PC-3 (cell line): Measurements from ENCODE around the gene ECEL1. TPM values are rescaled to one million over a fixed set of nuclear protein-coding genes. Genes with fewer than 3 reads are reported as not detected.

Experiments used
- ATAC-seq: fragments of 200-7000 bp; cut with Tn5 transposase; 2 replicates; pipeline ENCODE4 v1.9.1; 2020; ENCODE audit warnings: mild to moderate bottlenecking, moderate library complexity
- BruUV-seq: library from RNA; stranded (reverse); fragments of 400-500 nt; replicated peaks from 2 replicates; lab custom pipeline; 2021; lab: Mats Ljungman, UMichigan
- CTCF ChIA-PET: fragments of 300-600 bp; sonication (Branson Sonifier 250); formaldehyde crosslinking; loops from one replicate; lab custom pipeline; 2022; ENCODE audit warnings: antibody characterized with exemption; lab: Charles Lee
- POLR2A ChIA-PET: fragments of 300-600 bp; sonication (Branson Sonifier 250); formaldehyde crosslinking; loops from one replicate; lab custom pipeline; 2022; ENCODE audit warnings: antibody characterized with exemption; ENCODE audit not compliant: unreplicated experiment; lab: Charles Lee
- DNase-seq: peaks from one replicate; pipeline ENCODE4 v3.0.0-alpha.2; 2015
- H2AFZ ChIP-seq: fragments of 300-600 bp; sonication (generic); 2 replicates; pipeline ENCODE4 v1.6.0; 2016; ENCODE audit warnings: antibody characterized with exemption, low read length
- H3F3A ChIP-seq: fragments of 300-600 bp; sonication (generic); one replicate; pipeline ENCODE4 v1.6.0; 2017; ENCODE audit warnings: antibody characterized with exemption, low read length, control low read depth, mild to moderate bottlenecking; ENCODE audit not compliant: unreplicated experiment
- H3K27ac ChIP-seq: fragments of 300-600 bp; sonication (generic); 2 replicates; pipeline ENCODE4 v1.5.1; 2016; ENCODE audit warnings: mild to moderate bottlenecking, low read length
- H3K27me3 ChIP-seq: fragments of 300-600 bp; sonication (generic); 2 replicates; pipeline ENCODE4 v1.6.1; 2016; ENCODE audit warnings: low read length, mixed read lengths
- H3K36me3 ChIP-seq: fragments of 300-600 bp; sonication (generic); 2 replicates; pipeline ENCODE4 v1.6.1; 2016; ENCODE audit warnings: low read depth, mixed run types, low read length, mixed read lengths
- H3K4me1 ChIP-seq: fragments of 300-600 bp; sonication (generic); 2 replicates; pipeline ENCODE4 v1.5.1; 2016; ENCODE audit warnings: low read length; ENCODE audit not compliant: insufficient read depth
- H3K4me2 ChIP-seq: fragments of 300-600 bp; sonication (generic); 2 replicates; pipeline ENCODE4 v1.6.0; 2016; ENCODE audit warnings: low read length
- H3K4me3 ChIP-seq: fragments of 300-600 bp; sonication (generic); 2 replicates; pipeline ENCODE4 v1.5.1; 2016; ENCODE audit warnings: mild to moderate bottlenecking, low read length, mixed read lengths
- H3K79me2 ChIP-seq: fragments of 300-600 bp; sonication (generic); 2 replicates; pipeline ENCODE4 v1.6.1; 2017; ENCODE audit warnings: low read length, mixed read lengths
- H3K9ac ChIP-seq: fragments of 300-600 bp; sonication (generic); 2 replicates; pipeline ENCODE4 v1.6.0; 2016; ENCODE audit warnings: mild to moderate bottlenecking, low read length
- H3K9me2 ChIP-seq: fragments of 300-600 bp; sonication (generic); replicated peaks from 2 replicates; pipeline ENCODE4 v1.6.1; 2016; ENCODE audit warnings: mixed run types, low read length, mixed read lengths
- H3K9me3 ChIP-seq: fragments of 300-600 bp; sonication (generic); 2 replicates; pipeline ENCODE4 v1.6.1; 2016; ENCODE audit warnings: low read length, mixed read lengths
- H4K20me1 ChIP-seq: fragments of 300-600 bp; sonication (generic); 2 replicates; pipeline ENCODE4 v1.6.1; 2016; ENCODE audit warnings: low read length, mixed read lengths
- CTCF ChIP-seq: fragments of 300-600 bp; sonication (generic); conservative IDR thresholded peaks from 2 replicates; pipeline ENCODE4 v1.5.1; 2017; ENCODE audit warnings: antibody characterized with exemption, low read depth, mild to moderate bottlenecking, low read length
- EZH2 ChIP-seq: fragments of 300-600 bp; sonication (generic); IDR thresholded peaks from one replicate; pipeline ENCODE4 v1.6.1; 2017; ENCODE audit warnings: antibody characterized with exemption, mild to moderate bottlenecking, low read length; ENCODE audit not compliant: unreplicated experiment
- EZH2phosphoT487 ChIP-seq: fragments of 300-600 bp; sonication (generic); IDR thresholded peaks from 2 replicates; pipeline ENCODE4 v1.6.1; 2018; ENCODE audit warnings: mild to moderate bottlenecking, antibody characterized with exemption, low read length, borderline replicate concordance
- intact Hi-C: fragments of 100-400 bp; cut with micrococcal nuclease; formaldehyde crosslinking; loops from 2 replicates; pipeline ENCODE4 v1.9.0; 2023
- total RNA-seq: library from RNA; depleted of rRNA; stranded (reverse); fragments of >200 nt; gene quantifications from 2 replicates; pipeline ENCODE4 v1.2.3, GENCODE V29; 2014

ECEL1 gene
- total RNA-seq, 1 experiment from 2014 or later = not detected

- no peak overlapping the region for H3K4me3 ChIP-seq
- ATAC-seq (no peak), DNase-seq (no peak)
- H2AFZ ChIP-seq = no peak overlapping the region
- no peaks in the 10 kb centered on the region for H3F3A ChIP-seq
- no peaks in the 10 kb centered on the region for H3K9me3 ChIP-seq
- ChIA-PET CTCF (no interaction called here), POLR2A (no interaction called here)
- no peaks in the 10 kb centered on the region for H3K9me2 ChIP-seq
- intact Hi-C loops = no loop called here
- H3K4me2 ChIP-seq = no peak overlapping the region
- H4K20me1 ChIP-seq = no peaks in the 10 kb centered on the region
- H3K79me2 ChIP-seq = no peaks in the 10 kb centered on the region
- no peak overlapping the region for H3K27ac ChIP-seq
- TF ChIP-seq EZH2 (no peak), EZH2phosphoT487 (no peak), CTCF (no peak)
- no TSS peak for BruUV-seq
- H3K36me3 ChIP-seq = no peaks in the 10 kb centered on the region
- H3K9ac ChIP-seq = no peak overlapping the region
- H3K27me3 ChIP-seq = no peaks in the 10 kb centered on the region
- H3K4me1 ChIP-seq = no peaks in the 10 kb centered on the region
These were observed 1.2 kb upstream of the ECEL1 start for GRCh38 chr2:232488721-232489300.

DNA sequence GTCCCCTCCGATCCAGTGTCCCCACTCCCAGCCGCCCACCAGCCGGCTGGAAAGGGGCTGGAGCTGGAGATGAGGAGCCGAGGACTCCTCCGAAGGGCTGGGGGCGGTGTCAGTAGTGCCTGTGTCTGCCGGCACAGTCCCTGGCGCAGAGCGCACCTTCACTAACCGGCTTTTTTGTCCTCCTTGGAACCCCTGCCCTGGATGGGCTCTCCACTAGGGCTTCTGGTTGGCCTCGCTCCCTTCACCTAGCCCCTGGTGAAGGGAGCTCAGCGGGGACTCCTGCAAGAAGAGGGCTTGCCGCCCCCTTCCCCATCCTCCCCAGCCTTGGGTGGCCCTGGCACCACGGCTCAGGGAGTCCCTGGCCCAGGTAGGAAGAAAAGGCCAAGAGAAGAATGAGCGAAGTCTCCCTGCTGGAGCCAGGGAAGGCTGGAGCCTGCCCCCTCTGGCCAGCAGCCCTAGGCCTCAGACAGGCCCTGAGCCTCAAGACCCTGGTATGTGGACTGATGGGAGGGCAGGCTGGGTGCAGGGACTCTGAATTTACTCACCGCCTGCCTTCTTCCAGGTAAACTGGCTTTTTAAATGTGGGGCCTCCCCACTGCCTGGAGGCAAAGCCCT, 570 bp upstream of the ECEL1 start:
- H3K4me2 ChIP-seq = no peak overlapping the region
- intact Hi-C loops = no loop called here
- ChIA-PET CTCF (no interaction called here), POLR2A (no interaction called here)
- H2AFZ ChIP-seq = no peak overlapping the region
- BruUV-seq = no TSS peak
- H3K9me3 ChIP-seq = no peaks in the 10 kb centered on the region
- ATAC-seq (0 out of 2 replicates have a peak, but pooled peaks have one; percentile 27), DNase-seq (no peak)
- no peaks in the 10 kb centered on the region for H3K4me1 ChIP-seq
- no peaks in the 10 kb centered on the region for H4K20me1 ChIP-seq
- no peaks in the 10 kb centered on the region for H3K79me2 ChIP-seq
- no peak overlapping the region for H3K9ac ChIP-seq
- no peaks in the 10 kb centered on the region for H3K27me3 ChIP-seq
- H3K36me3 ChIP-seq = no peaks in the 10 kb centered on the region
- H3K27ac ChIP-seq = no peak overlapping the region
- H3K9me2 ChIP-seq = no peaks in the 10 kb centered on the region
- TF ChIP-seq EZH2 (no peak), CTCF (no peak), EZH2phosphoT487 (no peak)
- H3K4me3 ChIP-seq = no peak overlapping the region
- no peaks in the 10 kb centered on the region for H3F3A ChIP-seq
